Panc1 (cell line): ENCODE data around the gene COL6A2. TPM values are rescaled to one million over a fixed set of nuclear protein-coding genes. Genes with fewer than 3 reads are reported as not detected.

Source experiments
- ATAC-seq: fragments of 200-7000 bp; cut with Tn5 transposase; 2 replicates; pipeline ENCODE4 v1.9.1; 2020; ENCODE audit warnings: mild to moderate bottlenecking, moderate library complexity
- BruUV-seq: library from RNA; stranded (reverse); fragments of 400-500 nt; replicated peaks from 2 replicates; lab custom pipeline; 2021; lab: Mats Ljungman, UMichigan
- CTCF ChIA-PET: fragments of 300-600 bp; sonication (Branson Sonifier 250); formaldehyde crosslinking; loops from one replicate; lab custom pipeline; 2022; ENCODE audit warnings: antibody characterized with exemption; lab: Charles Lee
- POLR2A ChIA-PET: fragments of 300-600 bp; sonication (Branson Sonifier 250); formaldehyde crosslinking; loops from one replicate; lab custom pipeline; 2022; ENCODE audit warnings: antibody characterized with exemption; lab: Charles Lee
- DNase-seq: peaks from one replicate; pipeline ENCODE4 v3.0.0-alpha.2; 2010; ENCODE audit warnings: low read depth, low spot score
- H3K27ac ChIP-seq: 2 replicates; pipeline ENCODE4 v1.5.1; 2011; ENCODE audit warnings: mild to moderate bottlenecking, low read length, inconsistent platforms
- H3K27me3 ChIP-seq: fragments of 200-500 bp; sonication (Bioruptor generic); 2 replicates; pipeline ENCODE4 v1.6.0; 2014; ENCODE audit warnings: low read length, inconsistent platforms; ENCODE audit not compliant: control insufficient read depth, insufficient read depth
- H3K36me3 ChIP-seq: fragments of 200-500 bp; sonication (Bioruptor generic); 2 replicates; pipeline ENCODE4 v1.5.1; 2014; ENCODE audit warnings: inconsistent platforms, mild to moderate bottlenecking, low read length, moderate library complexity; ENCODE audit not compliant: control insufficient read depth, insufficient read depth
- H3K4me1 ChIP-seq: 2 replicates; pipeline ENCODE4 v1.5.1; 2011; ENCODE audit warnings: inconsistent platforms, mild to moderate bottlenecking, low read length, moderate library complexity; ENCODE audit not compliant: control insufficient read depth, insufficient read depth
- H3K4me3 ChIP-seq, 2 experiments: 2 replicates each; pipeline ENCODE4 v1.5.1; 2011 to 2012; ENCODE audit warnings: low read depth in 2 of 2, low read length in 2 of 2, mild to moderate bottlenecking in 2 of 2, inconsistent platforms in 1 of 2, moderate library complexity in 1 of 2
- H3K9me3 ChIP-seq: fragments of 200-500 bp; sonication (Bioruptor generic); 2 replicates; pipeline ENCODE4 v1.5.1; 2014; ENCODE audit warnings: low read depth, mild to moderate bottlenecking, inconsistent platforms, low read length, moderate library complexity; ENCODE audit not compliant: control insufficient read depth, insufficient read depth
- POLR2AphosphoS5 ChIP-seq: IDR thresholded peaks from 2 replicates; pipeline ENCODE4 v1.6.1; 2012; ENCODE audit warnings: mild to moderate bottlenecking, low read depth, low read length, moderate library complexity
- SIN3A ChIP-seq: IDR thresholded peaks from 2 replicates; pipeline ENCODE4 v1.6.1; 2012; ENCODE audit warnings: low read depth, mild to moderate bottlenecking, low read length, moderate library complexity, borderline replicate concordance; ENCODE audit not compliant: insufficient read depth
- TCF7L2 ChIP-seq: IDR thresholded peaks from 2 replicates; pipeline ENCODE4 v1.6.1; 2011; ENCODE audit warnings: mild to moderate bottlenecking, low read depth, low read length, inconsistent platforms
- in situ Hi-C: cut with HindIII; loops from 2 replicates; pipeline ENCODE4 v1.10.0; 2016; ENCODE audit warnings: low sequenced_read_pairs, low pct_unique_long_range_greater_than_20kb
- intact Hi-C: fragments of 100-400 bp; cut with micrococcal nuclease; formaldehyde crosslinking; loops from one replicate; pipeline ENCODE4 v1.10.0; 2022; ENCODE audit not compliant: unreplicated experiment
- total RNA-seq: library from RNA; stranded (reverse); gene quantifications from one replicate; pipeline ENCODE4 v1.2.1, GENCODE V29; 2021; ENCODE audit not compliant: unreplicated experiment
- TF ChIP-seq, protein P1 (sequence below): fragments of 450-650 bp; IDR thresholded peaks from 2 replicates; pipeline ENCODE4 v1.5.1; 2017; ENCODE audit warnings: mild to moderate bottlenecking
- TF ChIP-seq, protein P2 (sequence below), 2 experiments: IDR thresholded peaks; 2 replicates each; pipeline ENCODE4 v1.6.1; 2011 to 2012; ENCODE audit warnings: low read depth in 2 of 2, control low read depth in 1 of 2, low read length in 1 of 2, mild to moderate bottlenecking in 1 of 2, moderate library complexity in 1 of 2; ENCODE audit not compliant: insufficient read depth in 1 of 2

Gene COL6A2
- total RNA-seq, 1 experiment from 2014 or later: 29.9 TPM

DNA sequence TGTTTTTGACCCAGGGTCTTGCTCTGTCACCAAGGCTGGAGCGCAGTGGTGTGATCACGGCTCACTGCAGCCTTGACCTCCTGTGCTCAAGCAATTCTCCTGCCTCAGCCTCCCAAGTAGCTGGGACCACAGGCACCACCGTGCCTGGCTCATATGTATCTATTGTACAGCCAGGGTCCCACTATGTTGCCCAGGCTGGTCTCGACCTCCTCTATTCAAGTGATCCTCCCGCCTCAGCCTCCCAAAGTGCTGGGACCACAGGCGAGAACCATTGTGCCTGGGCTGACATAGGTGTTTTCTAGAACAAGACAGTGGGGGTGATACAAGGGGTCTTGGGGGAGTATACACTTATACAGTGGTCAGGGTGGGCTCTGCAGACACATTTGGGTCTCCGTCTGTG is 40.0 kb downstream of the COL6A2 start:
- Histone ChIP-seq H3K4me1 (no peaks in the 10 kb centered on the region), H3K9me3 (no peaks in the 10 kb centered on the region), H3K27me3 (no peaks in the 10 kb centered on the region), H3K27ac (no peak overlapping the region), H3K4me3 (no peak overlapping the region), H3K36me3 (no peaks in the 10 kb centered on the region)
- DNase-seq (no peak), ATAC-seq (no peak)
- in situ Hi-C loops: no loop called here
- no TSS peak for BruUV-seq
- TF ChIP-seq, protein P1, sequence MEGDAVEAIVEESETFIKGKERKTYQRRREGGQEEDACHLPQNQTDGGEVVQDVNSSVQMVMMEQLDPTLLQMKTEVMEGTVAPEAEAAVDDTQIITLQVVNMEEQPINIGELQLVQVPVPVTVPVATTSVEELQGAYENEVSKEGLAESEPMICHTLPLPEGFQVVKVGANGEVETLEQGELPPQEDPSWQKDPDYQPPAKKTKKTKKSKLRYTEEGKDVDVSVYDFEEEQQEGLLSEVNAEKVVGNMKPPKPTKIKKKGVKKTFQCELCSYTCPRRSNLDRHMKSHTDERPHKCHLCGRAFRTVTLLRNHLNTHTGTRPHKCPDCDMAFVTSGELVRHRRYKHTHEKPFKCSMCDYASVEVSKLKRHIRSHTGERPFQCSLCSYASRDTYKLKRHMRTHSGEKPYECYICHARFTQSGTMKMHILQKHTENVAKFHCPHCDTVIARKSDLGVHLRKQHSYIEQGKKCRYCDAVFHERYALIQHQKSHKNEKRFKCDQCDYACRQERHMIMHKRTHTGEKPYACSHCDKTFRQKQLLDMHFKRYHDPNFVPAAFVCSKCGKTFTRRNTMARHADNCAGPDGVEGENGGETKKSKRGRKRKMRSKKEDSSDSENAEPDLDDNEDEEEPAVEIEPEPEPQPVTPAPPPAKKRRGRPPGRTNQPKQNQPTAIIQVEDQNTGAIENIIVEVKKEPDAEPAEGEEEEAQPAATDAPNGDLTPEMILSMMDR: no peak
- no peak for TF ChIP-seq TCF7L2
- no peak for TF ChIP-seq POLR2AphosphoS5
- no peak for TF ChIP-seq SIN3A
- TF ChIP-seq, protein P2, sequence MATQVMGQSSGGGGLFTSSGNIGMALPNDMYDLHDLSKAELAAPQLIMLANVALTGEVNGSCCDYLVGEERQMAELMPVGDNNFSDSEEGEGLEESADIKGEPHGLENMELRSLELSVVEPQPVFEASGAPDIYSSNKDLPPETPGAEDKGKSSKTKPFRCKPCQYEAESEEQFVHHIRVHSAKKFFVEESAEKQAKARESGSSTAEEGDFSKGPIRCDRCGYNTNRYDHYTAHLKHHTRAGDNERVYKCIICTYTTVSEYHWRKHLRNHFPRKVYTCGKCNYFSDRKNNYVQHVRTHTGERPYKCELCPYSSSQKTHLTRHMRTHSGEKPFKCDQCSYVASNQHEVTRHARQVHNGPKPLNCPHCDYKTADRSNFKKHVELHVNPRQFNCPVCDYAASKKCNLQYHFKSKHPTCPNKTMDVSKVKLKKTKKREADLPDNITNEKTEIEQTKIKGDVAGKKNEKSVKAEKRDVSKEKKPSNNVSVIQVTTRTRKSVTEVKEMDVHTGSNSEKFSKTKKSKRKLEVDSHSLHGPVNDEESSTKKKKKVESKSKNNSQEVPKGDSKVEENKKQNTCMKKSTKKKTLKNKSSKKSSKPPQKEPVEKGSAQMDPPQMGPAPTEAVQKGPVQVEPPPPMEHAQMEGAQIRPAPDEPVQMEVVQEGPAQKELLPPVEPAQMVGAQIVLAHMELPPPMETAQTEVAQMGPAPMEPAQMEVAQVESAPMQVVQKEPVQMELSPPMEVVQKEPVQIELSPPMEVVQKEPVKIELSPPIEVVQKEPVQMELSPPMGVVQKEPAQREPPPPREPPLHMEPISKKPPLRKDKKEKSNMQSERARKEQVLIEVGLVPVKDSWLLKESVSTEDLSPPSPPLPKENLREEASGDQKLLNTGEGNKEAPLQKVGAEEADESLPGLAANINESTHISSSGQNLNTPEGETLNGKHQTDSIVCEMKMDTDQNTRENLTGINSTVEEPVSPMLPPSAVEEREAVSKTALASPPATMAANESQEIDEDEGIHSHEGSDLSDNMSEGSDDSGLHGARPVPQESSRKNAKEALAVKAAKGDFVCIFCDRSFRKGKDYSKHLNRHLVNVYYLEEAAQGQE (IDR thresholded peaks at IDR 0.05; ENCODE audit: insufficient read depth in 1 of 2, low read depth in 2 of 2, low read length in 1 of 2): no peak
- POLR2A ChIA-PET: interaction anchor here (0.6 kb wide), 1 partner anchor 72 kb away, joined by 23 read pairs; no protein-coding TSS in a partner anchor
- CTCF ChIA-PET: no interaction called here
- intact Hi-C loops: no loop called here

DNA sequence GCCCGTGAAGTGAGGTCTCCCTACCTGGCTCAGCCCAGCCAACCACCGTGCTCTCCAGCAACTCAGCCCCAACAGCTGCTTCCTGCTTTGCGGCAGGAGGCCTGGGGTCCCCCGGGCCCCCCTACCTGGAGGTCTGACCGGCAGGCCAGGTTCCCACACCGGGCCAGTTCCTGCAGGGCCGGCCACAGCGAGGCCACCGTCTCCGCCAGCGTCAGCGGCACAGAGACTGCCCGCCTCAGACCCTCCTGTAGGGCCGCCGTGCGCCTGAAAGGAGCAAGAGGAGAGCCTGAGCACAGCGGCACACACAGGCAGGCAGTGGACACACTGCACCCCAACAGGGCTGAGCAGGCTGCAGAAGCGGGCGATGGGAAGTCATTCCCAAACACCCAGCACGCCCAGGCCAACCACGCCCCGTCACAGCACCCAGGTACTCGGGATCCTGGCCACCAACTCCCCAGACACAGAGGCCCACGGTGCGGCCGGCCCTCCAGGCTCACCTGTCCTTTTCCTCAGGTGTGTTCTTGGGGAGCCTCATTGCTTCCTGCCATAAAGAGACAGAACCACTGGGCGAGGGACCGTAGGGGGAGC is 40.6 kb downstream of the COL6A2 start:
- Histone ChIP-seq H3K9me3 (no peaks in the 10 kb centered on the region), H3K4me3 (no peak overlapping the region), H3K4me1 (no peaks in the 10 kb centered on the region), H3K36me3 (no peaks in the 10 kb centered on the region), H3K27me3 (no peaks in the 10 kb centered on the region), H3K27ac (no peak overlapping the region)
- BruUV-seq: no TSS peak
- ATAC-seq: no peak
- POLR2A ChIA-PET: interaction anchor here (0.6 kb wide), 1 partner anchor 72 kb away, joined by 23 read pairs; no protein-coding TSS in a partner anchor
- no peak for TF ChIP-seq SIN3A
- TF ChIP-seq, protein P2 (IDR thresholded peaks at IDR 0.05; ENCODE audit: insufficient read depth in 1 of 2, low read depth in 2 of 2, low read length in 1 of 2): no peak
- no peak for TF ChIP-seq TCF7L2
- TF ChIP-seq, protein P1: no peak
- no peak for TF ChIP-seq POLR2AphosphoS5
- intact Hi-C loops: no loop called here
- no peak for DNase-seq
- CTCF ChIA-PET: interaction anchor here (0.6 kb wide), 1 partner anchor 168 kb away, joined by 4 read pairs; no protein-coding TSS in a partner anchor
- in situ Hi-C loops: no loop called here
